Hepatocyte (in vitro differentiated cells): Measurements from ENCODE around the gene C10orf105. TPM values are rescaled to one million over a fixed set of nuclear protein-coding genes. Genes with fewer than 3 reads are reported as not detected.
A peak's percentile ranks its signal among the peaks of the same experiment; 100 is the strongest.

Source experiments
- DNase-seq: peaks from one replicate; pipeline ENCODE4 v3.0.0-alpha.2; 2016; ENCODE audit warnings: low spot score
- H2AFZ ChIP-seq: fragments of 200-600 bp; sonication (generic); 2 replicates; pipeline ENCODE4 v1.6.0; 2016; ENCODE audit warnings: antibody characterized with exemption, mild to moderate bottlenecking
- H3K27ac ChIP-seq: fragments of 200-600 bp; sonication (generic); 2 replicates; pipeline ENCODE4 v1.5.1; 2016; ENCODE audit warnings: mild to moderate bottlenecking
- H3K27me3 ChIP-seq: fragments of 200-600 bp; sonication (generic); 2 replicates; pipeline ENCODE4 v1.6.1; 2016
- H3K36me3 ChIP-seq: fragments of 200-600 bp; sonication (generic); replicated peaks from 2 replicates; pipeline ENCODE4 v1.5.1; 2016; ENCODE audit warnings: low read depth; ENCODE audit not compliant: insufficient read depth
- H3K4me1 ChIP-seq: fragments of 200-600 bp; sonication (generic); 2 replicates; pipeline ENCODE4 v1.5.1; 2016; ENCODE audit warnings: mild to moderate bottlenecking, moderate library complexity; ENCODE audit not compliant: insufficient read depth
- H3K4me2 ChIP-seq: fragments of 200-600 bp; sonication (generic); 2 replicates; pipeline ENCODE4 v1.6.0; 2016
- H3K4me3 ChIP-seq: fragments of 200-600 bp; sonication (generic); 2 replicates; pipeline ENCODE4 v1.5.1; 2016; ENCODE audit warnings: mild to moderate bottlenecking
- H3K79me2 ChIP-seq: fragments of 200-600 bp; sonication (generic); 2 replicates; pipeline ENCODE4 v1.6.0; 2017; ENCODE audit warnings: mild to moderate bottlenecking
- H3K9me2 ChIP-seq: fragments of 200-600 bp; sonication (generic); replicated peaks from 2 replicates; pipeline ENCODE4 v1.6.0; 2017; ENCODE audit warnings: mild to moderate bottlenecking; ENCODE audit not compliant: insufficient read depth
- H3K9me3 ChIP-seq: fragments of 200-600 bp; sonication (generic); 2 replicates; pipeline ENCODE4 v1.5.1; 2016; ENCODE audit warnings: low read depth, mild to moderate bottlenecking
- H4K20me1 ChIP-seq: fragments of 200-600 bp; sonication (generic); 2 replicates; pipeline ENCODE4 v1.6.0; 2016; ENCODE audit warnings: mild to moderate bottlenecking; ENCODE audit not compliant: insufficient read depth, poor library complexity, severe bottlenecking
- CTCF ChIP-seq: fragments of 200-600 bp; sonication (generic); IDR thresholded peaks from 2 replicates; pipeline ENCODE4 v1.5.1; 2016; ENCODE audit warnings: antibody characterized with exemption, mild to moderate bottlenecking; ENCODE audit not compliant: poor library complexity
- EZH2 ChIP-seq: fragments of 200-600 bp; sonication (generic); IDR thresholded peaks from 2 replicates; pipeline ENCODE4 v1.6.1; 2016; ENCODE audit warnings: antibody characterized with exemption, mild to moderate bottlenecking, borderline replicate concordance
- EZH2phosphoT487 ChIP-seq: fragments of 200-600 bp; sonication (generic); IDR thresholded peaks from one replicate; pipeline ENCODE4 v1.6.1; 2018; ENCODE audit warnings: antibody characterized with exemption, mild to moderate bottlenecking, low read depth, moderate library complexity; ENCODE audit not compliant: unreplicated experiment, severe bottlenecking
- WGBS: methylation state at CpG from one replicate; pipeline ENCODE4 v1.1.6; 2016; ENCODE audit warnings: low lambda C conversion rate; ENCODE audit errors: missing lambda C conversion rate; 5-methylcytosine and 5-hydroxymethylcytosine counted together
- polyA plus RNA-seq: library from polyadenylated mRNA; unstranded; fragments of >200 nt; fragmentation: Nextera tagmentation; extraction: Ambion mirVana; gene quantifications from 2 replicates; pipeline ENCODE4 v1.2.1, GENCODE V29; 2016
- total RNA-seq: library from RNA; depleted of rRNA; stranded (reverse); fragments of >200 nt; gene quantifications from 2 replicates; pipeline ENCODE4 v1.2.3, GENCODE V29; 2014

The C10orf105 gene
- total and polyA plus RNA-seq, 2 experiments from 2014 or later, result not detected

GRCh38 chr10:71714031-71714410, 5.6 kb downstream of the C10orf105 start:
- H3K9me3 ChIP-seq, result no peaks in the 10 kb centered on the region
- peak overlapping the region; percentile 63 for H2AFZ ChIP-seq
- 91% methylated on average over 4 of the region's 4 CpGs for WGBS
- H3K27ac ChIP-seq, result peak overlapping the region; percentile 70
- peaks cover 16% of the 10 kb centered on the region for H3K4me1 ChIP-seq
- H4K20me1 ChIP-seq, result no peaks in the 10 kb centered on the region
- H3K79me2 ChIP-seq, result no peaks in the 10 kb centered on the region
- TF ChIP-seq EZH2phosphoT487 (no peak), CTCF (no peak), EZH2 (no peak)
- H3K4me2 ChIP-seq, result peak overlapping the region; percentile 11
- DNase-seq, result no peak
- H3K4me3 ChIP-seq, result no peak overlapping the region
- no peaks in the 10 kb centered on the region for H3K27me3 ChIP-seq
- no peaks in the 10 kb centered on the region for H3K9me2 ChIP-seq
- H3K36me3 ChIP-seq, result no peaks in the 10 kb centered on the region

- no peak for TF ChIP-seq EZH2phosphoT487
- no peak for TF ChIP-seq EZH2
- TF ChIP-seq CTCF, result no peak
- DNase-seq, result peak; percentile 43
- Histone ChIP-seq H3K79me2 (no peaks in the 10 kb centered on the region), H3K27me3 (no peaks in the 10 kb centered on the region), H3K4me3 (no peak overlapping the region), H3K4me2 (peak overlapping the region; percentile 11), H2AFZ (peak overlapping the region; percentile 63), H4K20me1 (no peaks in the 10 kb centered on the region), H3K4me1 (peaks cover 16% of the 10 kb centered on the region), H3K9me3 (no peaks in the 10 kb centered on the region), H3K27ac (peak overlapping the region; percentile 70), H3K36me3 (no peaks in the 10 kb centered on the region), H3K9me2 (no peaks in the 10 kb centered on the region)
- WGBS, result 65% methylated on average over 11 of the region's 12 CpGs
These were observed 6.2 kb downstream of the C10orf105 start for GRCh38 chr10:71713135-71714030.

- Histone ChIP-seq H3K9me2 (no peaks in the 10 kb centered on the region), H3K4me2 (no peak overlapping the region), H3K4me1 (peaks cover 16% of the 10 kb centered on the region), H3K4me3 (no peak overlapping the region), H3K36me3 (no peaks in the 10 kb centered on the region), H3K79me2 (no peaks in the 10 kb centered on the region), H3K27me3 (no peaks in the 10 kb centered on the region), H3K9me3 (no peaks in the 10 kb centered on the region), H3K27ac (peak overlapping the region; percentile 70), H4K20me1 (no peaks in the 10 kb centered on the region), H2AFZ (peak overlapping the region; percentile 63)
- WGBS, result 90% methylated on average over 15 of the region's 17 CpGs
- no peak for TF ChIP-seq CTCF
- TF ChIP-seq EZH2phosphoT487, result no peak
- no peak for TF ChIP-seq EZH2
- no peak for DNase-seq
These were observed 6.9 kb downstream of the C10orf105 start for GRCh38 chr10:71712572-71713134.
